SK-N-SH (cell line): Measurements from ENCODE around the gene SETD3.

Source experiments
- CHD2 ChIP-seq: fragments of 150-350 bp; IDR thresholded peaks from 2 replicates; pipeline ENCODE4 v1.6.1; 2018; ENCODE audit warnings: low read length; ENCODE audit not compliant: partially characterized antibody
- EP300 ChIP-seq, 2 experiments: IDR thresholded peaks; 2 replicates each; pipeline versions ENCODE4 v1.4.0 to v1.6.1; 2012; ENCODE audit warnings: borderline replicate concordance in 1 of 2, low read depth in 1 of 2, low read length in 1 of 2
- EZH2phosphoT487 ChIP-seq: fragments of 200-600 bp; sonication (generic); IDR thresholded peaks from 2 replicates; pipeline ENCODE4 v1.6.1; 2017; ENCODE audit warnings: low read depth, mixed run types, mild to moderate bottlenecking, antibody characterized with exemption, moderate library complexity, borderline replicate concordance
- FOXJ3 ChIP-seq: sonication (generic); formaldehyde crosslinking; IDR thresholded peaks from 2 replicates; pipeline ENCODE4 v1.5.1; 2020; ENCODE audit warnings: mild to moderate bottlenecking, missing genetic modification reagents
- POLR2AphosphoS5 ChIP-seq: IDR thresholded peaks from 2 replicates; pipeline ENCODE4 v1.6.1; 2012; ENCODE audit warnings: low read depth, low read length
- RAD21 ChIP-seq: IDR thresholded peaks from 2 replicates; pipeline ENCODE4 v1.6.1; 2012; ENCODE audit warnings: mild to moderate bottlenecking, low read length
- RXRA ChIP-seq: IDR thresholded peaks from 2 replicates; pipeline ENCODE4 v1.4.0; 2012; ENCODE audit warnings: low read depth, mild to moderate bottlenecking, borderline replicate concordance
- SIN3A ChIP-seq: IDR thresholded peaks from 2 replicates; pipeline ENCODE4 v1.6.1; 2012; ENCODE audit warnings: low read depth, mild to moderate bottlenecking, low read length, moderate library complexity, borderline replicate concordance
- SMC3 ChIP-seq: IDR thresholded peaks from 2 replicates; pipeline ENCODE4 v1.6.1; 2012; ENCODE audit warnings: low read depth, low read length, improper control_type of control experiment
- TAF1 ChIP-seq: IDR thresholded peaks from 2 replicates; pipeline ENCODE4 v1.6.1; 2012; ENCODE audit warnings: low read depth, mild to moderate bottlenecking, low read length, moderate library complexity, borderline replicate concordance
- TF ChIP-seq, protein P1 (sequence below): fragments of 200-600 bp; sonication (generic); IDR thresholded peaks from 2 replicates; pipeline ENCODE4 v1.6.1; 2017; ENCODE audit warnings: antibody characterized with exemption, mild to moderate bottlenecking, moderate library complexity
- TF ChIP-seq, protein P2 (sequence below): IDR thresholded peaks from 2 replicates; pipeline ENCODE4 v1.4.0; 2012; ENCODE audit warnings: low read depth

DNA sequence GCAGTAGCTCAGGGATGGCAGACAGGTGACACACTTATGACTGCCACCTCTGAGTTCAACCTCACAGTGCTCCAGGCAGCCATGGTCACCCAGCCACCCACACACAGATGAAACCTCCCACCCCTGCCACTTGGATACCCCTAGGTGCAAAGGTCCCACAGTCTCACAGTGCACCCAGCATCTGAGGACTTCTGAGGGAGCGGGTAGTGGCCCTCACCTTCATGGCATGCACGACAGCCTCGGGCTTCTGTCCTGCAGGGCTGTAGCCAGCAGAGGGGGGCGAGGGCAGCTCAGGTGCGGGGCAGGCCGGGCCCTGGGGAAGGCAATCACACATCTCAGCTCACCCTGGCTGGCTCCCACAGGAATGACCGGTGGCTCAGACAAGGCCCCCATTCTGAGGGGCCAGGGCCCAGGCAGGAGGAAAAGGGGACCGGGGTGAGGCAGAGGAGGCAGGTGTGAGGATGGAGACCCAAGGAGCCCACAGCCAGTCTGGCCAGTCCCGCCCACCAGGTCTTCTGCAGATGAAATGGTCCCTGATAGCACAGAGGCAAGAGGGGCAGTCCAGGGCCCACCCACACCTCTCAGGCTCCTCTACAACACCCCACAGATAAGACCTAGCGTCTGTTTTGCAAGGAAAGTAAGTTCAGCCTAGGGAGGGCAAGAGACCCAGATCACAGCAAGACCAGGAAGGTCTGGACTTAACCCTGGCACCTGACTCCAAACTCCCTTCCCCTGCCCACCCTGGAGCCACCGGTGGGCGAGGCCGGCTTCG lies 36.4 kb upstream of the SETD3 start:
- TF ChIP-seq RXRA (no peak), SMC3 (no peak), CHD2 (no peak), RAD21 (no peak), FOXJ3 (no peak), POLR2AphosphoS5 (no peak), TAF1 (no peak), EZH2phosphoT487 (no peak), EP300 (IDR thresholded peaks at IDR 0.05; ENCODE audit: borderline replicate concordance in 1 of 2, low read depth in 1 of 2, low read length in 1 of 2) (no peak), SIN3A (no peak)
- TF ChIP-seq, protein P1, sequence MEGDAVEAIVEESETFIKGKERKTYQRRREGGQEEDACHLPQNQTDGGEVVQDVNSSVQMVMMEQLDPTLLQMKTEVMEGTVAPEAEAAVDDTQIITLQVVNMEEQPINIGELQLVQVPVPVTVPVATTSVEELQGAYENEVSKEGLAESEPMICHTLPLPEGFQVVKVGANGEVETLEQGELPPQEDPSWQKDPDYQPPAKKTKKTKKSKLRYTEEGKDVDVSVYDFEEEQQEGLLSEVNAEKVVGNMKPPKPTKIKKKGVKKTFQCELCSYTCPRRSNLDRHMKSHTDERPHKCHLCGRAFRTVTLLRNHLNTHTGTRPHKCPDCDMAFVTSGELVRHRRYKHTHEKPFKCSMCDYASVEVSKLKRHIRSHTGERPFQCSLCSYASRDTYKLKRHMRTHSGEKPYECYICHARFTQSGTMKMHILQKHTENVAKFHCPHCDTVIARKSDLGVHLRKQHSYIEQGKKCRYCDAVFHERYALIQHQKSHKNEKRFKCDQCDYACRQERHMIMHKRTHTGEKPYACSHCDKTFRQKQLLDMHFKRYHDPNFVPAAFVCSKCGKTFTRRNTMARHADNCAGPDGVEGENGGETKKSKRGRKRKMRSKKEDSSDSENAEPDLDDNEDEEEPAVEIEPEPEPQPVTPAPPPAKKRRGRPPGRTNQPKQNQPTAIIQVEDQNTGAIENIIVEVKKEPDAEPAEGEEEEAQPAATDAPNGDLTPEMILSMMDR = no peak
- TF ChIP-seq, protein P2, sequence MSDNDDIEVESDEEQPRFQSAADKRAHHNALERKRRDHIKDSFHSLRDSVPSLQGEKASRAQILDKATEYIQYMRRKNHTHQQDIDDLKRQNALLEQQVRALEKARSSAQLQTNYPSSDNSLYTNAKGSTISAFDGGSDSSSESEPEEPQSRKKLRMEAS = no peak
